Left lung (tissue), 10 donors: ENCODE results near the gene PROX2. TPM values are rescaled to one million over a fixed set of nuclear protein-coding genes. Genes with fewer than 3 reads are reported as not detected.

Experiments used
- ATAC-seq: fragments of 200-7000 bp; cut with Tn5 transposase; one replicate; pipeline ENCODE4 v1.9.1; 2020; ENCODE audit warnings: moderate library complexity
- DNase-seq, 4 donors: peaks; one replicate each; pipeline ENCODE4 v3.0.0-alpha.2; 2013 to 2020
- H3K27ac ChIP-seq, 2 donors: fragments of 200-600 bp; sonication (generic) in 1 of 2; one replicate each; pipeline versions ENCODE4 v1.5.0 to v1.8.0; 2020 to 2021
- H3K27me3 ChIP-seq, 2 donors: fragments of 200-600 bp; sonication (generic) in 1 of 2; one replicate each; pipeline versions ENCODE4 v1.5.0 to v1.8.0; 2020 to 2021
- H3K36me3 ChIP-seq, 2 donors: fragments of 200-600 bp; sonication (generic) in 1 of 2; one replicate each; pipeline versions ENCODE4 v1.5.0 to v1.8.0; 2020 to 2021
- H3K4me1 ChIP-seq, 2 donors: fragments of 200-600 bp; one replicate each; pipeline ENCODE4 v1.8.0; 2021
- H3K4me3 ChIP-seq, 2 donors: fragments of 200-600 bp; sonication (generic) in 1 of 2; one replicate each; pipeline versions ENCODE4 v1.5.0 to v1.8.0; 2020 to 2021; ENCODE audit warnings: mild to moderate bottlenecking in 1 of 2
- H3K9me3 ChIP-seq, 2 donors: fragments of 200-600 bp; sonication (generic) in 1 of 2; one replicate each; pipeline versions ENCODE4 v1.5.0 to v1.8.0; 2020 to 2021
- CTCF ChIP-seq, 2 donors: fragments of 200-600 bp; sonication (generic) in 1 of 2; IDR thresholded peaks; one replicate each; pipeline versions ENCODE4 v1.5.0 to v1.8.0; 2021; ENCODE audit warnings: antibody characterized with exemption in 2 of 2
- intact Hi-C, 2 donors: fragments of 100-400 bp; cut with DNase I; formaldehyde crosslinking; loops; one replicate each; pipeline versions ENCODE4 v1.11.2 to v1.14.2; 2022
- polyA plus RNA-seq, 6 donors: library from polyadenylated mRNA; unstranded; fragments of 120-200 nt; gene quantifications; one replicate each; pipeline ENCODE4 v1.2.1, GENCODE V29; 2013; ENCODE audit not compliant: insufficient read length in 6 of 6
- total RNA-seq, 2 donors: library from RNA; stranded (reverse); fragmentation: NEBNext Ultra II Directional; extraction: Animal tissue kit (Norgen Biotek cat#: 25700); gene quantifications; one replicate each; pipeline ENCODE4 v1.2.1, GENCODE V29; 2021
- donor health status: DM: no; HTN: yes; CAD: no.
- donor health status: DM: no; HTN: no; CAD: no.

PROX2 gene
- total and polyA plus RNA-seq, 8 donors = 0.08 to 3.8 (median 3.1) TPM; not detected in 1

DNA sequence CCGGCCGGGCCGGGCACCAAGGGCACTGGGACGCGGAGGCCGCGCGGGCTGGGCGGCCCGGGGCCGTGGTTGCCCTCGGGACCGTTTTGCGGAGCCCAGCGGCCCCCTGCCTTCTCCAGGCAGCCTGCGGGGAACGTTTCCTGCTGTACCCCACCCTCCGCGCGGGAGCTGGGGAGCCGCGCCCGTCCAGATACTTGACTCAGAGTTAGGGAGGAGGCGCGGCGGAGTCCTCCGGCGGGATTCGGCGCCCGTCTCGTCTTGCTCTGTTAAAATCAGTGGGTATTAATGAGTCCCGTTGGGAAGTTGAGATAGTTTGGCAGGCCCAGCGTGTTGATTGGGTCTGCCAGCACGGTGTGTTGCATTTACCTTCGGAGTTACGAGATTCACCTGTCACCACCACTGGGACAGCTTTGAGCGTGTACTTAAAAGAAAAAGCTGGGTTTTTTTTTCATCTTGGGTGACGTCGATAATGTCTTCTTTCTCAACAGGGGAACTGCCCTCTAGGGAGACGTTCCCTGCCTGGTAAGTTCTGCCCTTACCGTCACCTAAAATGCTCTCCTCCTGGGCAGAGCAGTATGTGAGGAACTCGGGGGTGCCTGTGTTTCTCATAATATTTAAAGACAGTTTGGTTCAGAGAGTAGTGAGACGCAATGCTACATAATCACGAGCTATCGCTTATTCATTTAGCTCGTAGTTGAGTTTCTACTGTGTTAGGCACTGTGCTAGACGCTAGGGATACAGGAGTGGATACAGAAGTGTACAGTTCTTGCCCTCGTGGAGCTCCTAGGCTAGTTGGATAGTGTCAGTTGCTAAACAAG is 6.4 kb upstream of the PROX2 start:
- ATAC-seq (peak; percentile 64), DNase-seq (peak in 2 of 4 donors; percentile 21 to 56)
- peak overlapping the region; percentile 93 to 95 for H3K4me3 ChIP-seq
- intact Hi-C loops = no loop called here
- H3K36me3 ChIP-seq = peaks cover 0 to 20% of the 10 kb centered on the region in 2 donors
- H3K9me3 ChIP-seq = no peaks in the 10 kb centered on the region
- H3K27ac ChIP-seq = peak overlapping the region; percentile 95
- no peaks in the 10 kb centered on the region for H3K27me3 ChIP-seq
- peaks cover 31 to 57% of the 10 kb centered on the region in 2 donors for H3K4me1 ChIP-seq
- no peak for TF ChIP-seq CTCF (IDR thresholded peaks at IDR 0.05)

DNA sequence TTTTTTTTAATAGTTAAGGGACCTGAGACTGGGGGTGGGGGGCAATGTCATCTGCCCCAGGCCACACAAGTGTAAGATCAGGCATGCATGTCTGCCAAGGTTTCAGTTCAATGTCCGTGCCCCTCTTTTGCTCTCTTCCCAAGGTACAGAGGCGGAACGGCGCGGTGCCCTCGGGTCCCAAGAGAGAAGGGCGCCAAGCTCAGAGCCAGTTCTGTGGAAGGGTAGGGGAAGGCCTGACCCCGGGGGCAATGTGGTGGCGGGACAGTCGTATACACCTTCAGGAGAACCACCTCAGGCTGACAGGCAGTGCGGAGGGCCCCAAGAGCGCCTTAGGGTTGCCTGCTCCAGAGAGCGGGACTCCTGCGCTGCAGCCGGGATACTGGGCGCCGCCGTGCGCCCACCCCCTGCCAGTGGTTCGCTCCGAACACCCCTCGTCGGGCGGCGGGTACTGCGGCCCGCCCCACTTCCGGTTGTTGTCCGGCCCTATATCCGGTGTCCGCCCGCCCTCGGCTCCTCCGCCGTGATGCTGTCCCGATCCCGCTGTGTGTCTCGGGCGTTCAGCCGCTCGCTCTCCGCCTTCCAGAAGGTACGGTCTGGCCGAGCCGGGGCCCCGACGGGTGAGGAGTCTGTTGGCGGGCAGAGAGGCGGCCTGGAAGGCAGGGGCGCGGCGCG is 5.6 kb upstream of the PROX2 start, which contains the start of gene DLST:
DLST (plus strand) TSS at position 486 of the 672 bp plus-strand sequence; CDS start at position 524, 38 bp downstream.
- DNase-seq (peak; percentile 88 to 96 (median 88)), ATAC-seq (peak; percentile 98)
- H3K4me3 ChIP-seq = peak within 1 kb of the TSS; percentile 93 to 95
- no peak for TF ChIP-seq CTCF (IDR thresholded peaks at IDR 0.05)
- peaks cover 29 to 51% of the 10 kb centered on the region in 2 donors for H3K4me1 ChIP-seq
- intact Hi-C loops = no loop called here
- H3K27ac ChIP-seq = peak within 1 kb of the TSS; percentile 95
- peaks cover 0 to 13% of the 10 kb centered on the region in 2 donors for H3K36me3 ChIP-seq
- H3K27me3 ChIP-seq = no peaks in the 10 kb centered on the region
- H3K9me3 ChIP-seq = no peaks in the 10 kb centered on the region

DNA sequence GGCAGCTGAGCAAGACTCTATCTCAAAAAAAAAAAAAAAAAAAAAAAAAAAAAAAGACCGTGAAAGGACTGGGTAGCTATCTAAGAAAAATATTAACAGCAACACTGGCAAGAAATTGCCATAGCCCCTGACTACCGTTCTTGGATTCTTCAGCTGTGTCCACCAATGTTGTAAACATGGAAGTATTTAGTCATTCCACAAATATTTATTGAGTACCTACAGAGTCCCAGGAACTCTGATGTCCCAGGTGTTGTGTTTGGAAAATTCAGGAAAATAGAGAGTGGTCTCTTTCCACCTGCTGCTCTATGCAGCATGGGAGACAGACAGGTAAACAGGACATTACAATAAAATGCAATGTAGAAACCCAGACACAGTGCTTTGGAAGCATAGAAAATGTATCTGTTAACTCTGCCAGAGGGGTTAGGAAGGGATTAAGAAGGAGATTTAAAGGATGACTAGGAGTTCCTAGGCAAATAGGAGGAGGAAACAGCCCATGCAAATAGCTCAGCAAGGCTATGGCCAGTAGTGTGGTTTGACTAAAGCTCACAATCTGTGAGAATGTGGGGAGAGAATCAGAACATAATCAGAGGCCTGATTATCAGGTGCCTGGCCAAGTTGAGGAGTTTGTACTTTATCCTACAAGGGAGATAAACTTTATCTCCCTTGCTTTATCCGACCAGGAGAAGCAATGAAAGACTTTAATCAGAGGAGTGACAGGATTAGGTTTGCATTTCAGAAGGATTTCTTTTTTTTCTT is 3.7 kb upstream of the PROX2 start:
- no peak for TF ChIP-seq CTCF (IDR thresholded peaks at IDR 0.05)
- no peak for DNase-seq
- no peak overlapping the region for H3K27ac ChIP-seq
- H3K27me3 ChIP-seq = no peaks in the 10 kb centered on the region
- intact Hi-C loops = no loop called here
- no peak overlapping the region for H3K4me3 ChIP-seq
- no peak for ATAC-seq
- no peaks in the 10 kb centered on the region for H3K9me3 ChIP-seq
- no peaks in the 10 kb centered on the region for H3K36me3 ChIP-seq
- H3K4me1 ChIP-seq = peaks cover 14 to 36% of the 10 kb centered on the region in 2 donors

DNA sequence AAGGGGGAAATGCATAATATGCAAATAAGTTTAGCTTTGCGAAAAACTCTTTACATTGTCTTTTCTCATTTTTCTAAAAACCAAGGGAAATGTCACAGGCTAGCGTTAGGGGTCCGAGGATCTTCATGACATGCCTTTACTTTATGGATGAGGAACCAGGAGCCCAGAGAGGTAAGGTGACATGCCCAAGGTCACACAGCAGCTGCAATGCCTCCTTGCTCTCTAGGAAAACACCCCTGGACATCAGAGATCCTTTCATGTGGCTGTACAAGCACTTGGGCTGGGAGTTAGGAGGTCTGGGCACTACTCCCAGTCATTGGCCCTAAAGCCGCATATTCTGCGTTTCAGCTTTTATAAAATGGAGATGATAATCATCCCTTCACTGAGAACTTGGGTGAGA is 741 bp downstream of the PROX2 start:
- intact Hi-C loops = no loop called here
- Histone ChIP-seq H3K4me3 (no peak overlapping the region), H3K27ac (no peak overlapping the region), H3K9me3 (no peaks in the 10 kb centered on the region), H3K4me1 (peaks cover 0 to 5% of the 10 kb centered on the region in 2 donors), H3K36me3 (no peaks in the 10 kb centered on the region), H3K27me3 (no peaks in the 10 kb centered on the region)
- DNase-seq (no peak), ATAC-seq (no peak)
- no peak for TF ChIP-seq CTCF (IDR thresholded peaks at IDR 0.05)
